SHP77 (cell line): ENCODE data around the gene CPNE5.

Source experiments
- DNase-seq, 2 experiments: peaks; one replicate each; lab custom pipeline; 2025; lab: John Stamatoyannopoulos, UW

CPNE5 gene

DNA sequence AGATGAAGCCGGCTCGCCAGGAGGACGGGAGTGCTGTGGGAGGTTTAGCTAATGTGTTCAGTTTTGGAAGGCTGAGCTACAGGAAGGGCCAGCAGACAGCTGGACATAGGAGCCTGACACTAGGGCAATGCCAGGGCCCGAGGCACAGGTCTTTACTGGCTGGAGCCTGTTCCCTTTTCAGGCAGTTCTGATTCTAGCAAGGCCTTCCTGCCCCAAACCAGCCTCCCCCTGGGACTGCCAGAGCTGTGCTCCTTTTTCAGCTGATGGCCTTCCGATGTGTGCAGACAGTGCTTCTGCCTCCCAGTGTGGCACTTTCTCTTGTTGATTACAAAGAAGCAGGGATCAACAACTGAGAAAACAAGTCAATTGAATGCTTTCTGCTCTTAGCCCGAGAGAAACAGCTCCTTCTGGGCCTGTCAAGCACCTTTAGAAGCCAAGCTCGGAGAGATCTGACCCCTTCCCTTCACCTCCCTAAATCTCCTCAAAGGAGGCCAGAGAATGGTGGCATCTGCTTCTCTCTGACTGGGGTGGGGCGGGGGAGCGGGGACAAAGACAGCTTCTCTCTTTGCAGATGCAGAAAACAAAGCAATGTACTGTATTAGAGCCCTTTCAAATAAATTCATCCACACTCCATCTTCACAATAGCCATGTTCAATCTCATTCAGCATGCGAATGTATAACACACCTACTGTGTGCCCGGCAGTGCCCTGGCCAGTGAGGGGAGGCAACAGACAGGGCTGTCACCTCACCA, 78.4 kb downstream of the CPNE5 start:
- DNase-seq, result no peak

GRCh38 chr6:36759148-36759759, 80.0 kb downstream of the CPNE5 start:
- DNase-seq, result peak; percentile 37 to 69

DNA sequence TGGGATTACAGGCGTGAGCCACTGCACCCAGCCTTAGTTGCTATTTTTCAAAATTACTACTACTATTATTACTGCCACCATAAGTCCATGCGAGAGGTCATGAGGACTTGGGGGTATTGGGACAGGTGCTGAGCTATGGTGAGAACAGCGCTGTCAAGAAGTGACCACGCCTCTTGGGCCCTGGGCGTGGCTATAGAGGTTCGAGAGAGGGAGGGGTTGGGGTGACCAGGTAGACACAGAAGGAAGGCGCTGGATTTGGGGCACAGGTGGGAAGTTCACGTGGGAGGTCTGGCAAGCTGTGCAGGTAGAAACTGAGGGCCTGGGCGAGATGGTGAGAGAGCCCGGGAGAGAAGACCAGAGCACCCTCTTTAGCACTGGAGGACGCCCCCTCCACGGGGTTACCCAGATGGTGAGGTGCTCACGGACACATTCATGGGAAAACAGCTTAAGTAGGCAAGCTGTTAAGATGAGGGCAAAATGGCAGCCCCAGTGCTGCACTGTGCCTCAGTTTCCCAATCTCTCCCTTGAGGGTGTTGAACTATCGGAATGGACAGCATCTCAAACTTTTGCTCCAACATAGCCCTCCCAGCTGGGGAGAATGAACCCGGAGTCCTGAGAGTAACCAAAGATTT, 80.6 kb downstream of the CPNE5 start:
- no peak for DNase-seq

- no peak for DNase-seq
Observed at GRCh38 chr6:36757943-36758508, 81.2 kb downstream of the CPNE5 start.

GRCh38 chr6:36757206-36757605, 82.0 kb downstream of the CPNE5 start:
- DNase-seq, result no peak

DNA sequence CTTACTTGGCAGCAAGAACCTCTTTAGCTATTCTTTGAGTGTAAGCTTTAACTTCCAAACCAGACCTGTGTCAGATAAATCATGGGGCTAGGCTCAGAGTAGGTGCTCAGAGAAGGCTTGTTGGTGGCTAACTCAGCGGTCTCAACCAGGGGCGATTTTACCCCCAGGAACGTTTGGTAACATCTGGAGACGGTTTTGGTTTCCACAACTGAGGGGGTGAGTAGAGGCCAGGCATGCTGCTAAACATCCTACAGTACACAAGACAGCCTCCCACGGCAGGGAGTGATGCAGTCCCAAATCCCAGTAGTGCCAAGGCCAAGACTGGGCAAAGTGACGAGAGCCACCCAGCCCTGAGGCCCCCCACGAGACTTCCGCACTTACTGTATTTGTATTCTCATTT, 82.5 kb downstream of the CPNE5 start:
- no peak for DNase-seq

DNA sequence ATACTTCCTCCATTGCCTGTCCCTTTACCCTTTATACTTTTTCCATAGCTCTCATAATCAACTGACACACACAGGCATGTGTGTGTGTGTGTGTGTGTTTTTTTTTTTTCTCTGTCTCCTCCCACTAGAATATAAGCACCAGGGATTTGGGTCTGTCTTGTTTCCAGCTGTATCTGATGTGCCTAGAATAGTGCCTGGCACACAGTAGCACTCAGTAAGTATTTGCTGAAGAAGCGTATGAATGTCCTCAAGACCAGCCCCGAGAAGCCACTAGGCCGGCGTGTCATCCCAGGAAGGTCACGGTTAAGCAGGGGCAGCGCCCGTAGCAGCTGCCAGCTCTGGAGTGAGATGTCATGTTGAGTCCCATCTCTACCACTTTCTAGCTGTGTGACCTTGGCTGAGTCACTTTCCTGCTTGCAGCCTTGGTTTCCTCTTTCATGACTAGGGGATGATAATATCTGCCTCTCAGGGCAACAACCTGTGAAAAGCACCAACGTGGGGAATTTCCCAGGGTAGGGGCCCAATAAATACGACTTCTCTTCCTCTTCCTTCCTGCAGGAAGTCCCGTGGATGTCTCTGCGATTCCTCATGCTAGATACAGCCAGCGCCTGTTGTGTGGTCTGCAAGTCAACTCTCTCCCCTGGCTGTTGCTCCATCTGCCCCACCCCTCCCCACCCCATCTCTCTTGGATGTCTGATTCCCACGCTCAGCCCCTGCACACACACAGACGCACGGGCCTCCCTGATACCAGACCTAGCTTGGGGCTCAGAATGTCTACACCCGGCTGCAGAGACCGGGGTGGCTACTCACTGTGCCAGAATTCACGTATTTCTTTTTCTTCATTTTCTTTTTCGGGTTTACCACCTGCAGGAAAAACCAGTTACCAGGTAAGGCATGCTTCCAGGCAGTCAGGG, 83.6 kb downstream of the CPNE5 start:
- no peak for DNase-seq

- DNase-seq, result no peak
Observed at GRCh38 chr6:36754582-36755434, 84.4 kb downstream of the CPNE5 start.

- DNase-seq, result no peak
Observed at GRCh38 chr6:36753671-36754405, 85.4 kb downstream of the CPNE5 start.

- DNase-seq, result no peak
Observed at GRCh38 chr6:36752886-36753506, 86.2 kb downstream of the CPNE5 start.

DNA sequence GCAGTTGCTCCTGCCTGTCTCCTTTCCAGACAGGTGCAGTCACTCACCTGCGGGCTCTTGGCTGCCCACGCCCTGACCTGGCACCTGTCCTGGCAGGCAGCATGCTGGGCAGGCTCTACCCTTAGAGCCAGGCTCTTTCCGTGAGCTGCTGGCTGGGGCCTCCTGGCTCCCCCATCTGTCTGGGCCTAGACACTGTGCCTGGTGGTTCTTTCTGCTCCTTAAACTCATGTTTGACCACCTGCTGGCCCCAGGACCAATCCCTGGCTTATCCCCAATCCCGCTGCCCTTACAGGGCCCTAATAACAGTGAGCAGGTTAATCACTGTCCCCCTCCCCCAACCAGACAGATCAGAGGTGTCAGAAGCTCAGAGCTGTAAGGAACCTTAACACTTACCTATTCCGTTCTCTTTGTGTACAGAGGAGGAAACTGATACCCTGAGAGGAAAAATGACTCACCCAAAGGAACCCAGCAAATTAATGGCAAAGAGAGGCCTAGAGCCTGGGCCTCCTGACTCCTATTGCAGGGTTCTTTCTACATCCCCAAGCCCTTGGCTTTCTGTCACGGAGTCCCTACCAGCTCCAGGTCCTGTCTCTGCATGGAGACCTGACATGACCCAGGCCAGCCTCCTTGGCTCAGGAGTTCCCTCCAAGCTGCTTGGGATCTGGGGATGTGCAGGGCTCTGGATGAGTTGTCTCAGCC, 86.9 kb downstream of the CPNE5 start:
- DNase-seq, result no peak

- no peak for DNase-seq
Observed at GRCh38 chr6:36751833-36752186, 87.4 kb downstream of the CPNE5 start.

DNA sequence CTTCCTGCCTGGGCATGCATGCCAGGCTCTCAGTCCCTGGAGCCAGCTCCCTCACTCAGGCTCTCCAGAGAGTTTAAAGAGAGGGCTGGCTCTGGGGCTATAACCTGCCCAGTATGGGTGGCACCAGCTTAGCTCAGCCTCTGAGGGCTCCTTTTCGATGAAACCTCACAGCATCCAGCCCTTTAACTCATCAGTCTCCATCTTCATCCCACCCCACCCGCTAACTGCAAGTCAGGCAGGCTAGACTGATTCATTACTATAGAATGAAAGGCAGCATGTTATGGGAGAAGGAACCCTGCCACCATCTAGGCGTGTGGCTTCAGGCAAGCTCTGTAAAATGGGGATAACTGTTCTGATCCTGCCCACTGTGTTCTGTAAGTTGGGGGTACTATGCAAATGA, 88.2 kb downstream of the CPNE5 start:
- no peak for DNase-seq

DNA sequence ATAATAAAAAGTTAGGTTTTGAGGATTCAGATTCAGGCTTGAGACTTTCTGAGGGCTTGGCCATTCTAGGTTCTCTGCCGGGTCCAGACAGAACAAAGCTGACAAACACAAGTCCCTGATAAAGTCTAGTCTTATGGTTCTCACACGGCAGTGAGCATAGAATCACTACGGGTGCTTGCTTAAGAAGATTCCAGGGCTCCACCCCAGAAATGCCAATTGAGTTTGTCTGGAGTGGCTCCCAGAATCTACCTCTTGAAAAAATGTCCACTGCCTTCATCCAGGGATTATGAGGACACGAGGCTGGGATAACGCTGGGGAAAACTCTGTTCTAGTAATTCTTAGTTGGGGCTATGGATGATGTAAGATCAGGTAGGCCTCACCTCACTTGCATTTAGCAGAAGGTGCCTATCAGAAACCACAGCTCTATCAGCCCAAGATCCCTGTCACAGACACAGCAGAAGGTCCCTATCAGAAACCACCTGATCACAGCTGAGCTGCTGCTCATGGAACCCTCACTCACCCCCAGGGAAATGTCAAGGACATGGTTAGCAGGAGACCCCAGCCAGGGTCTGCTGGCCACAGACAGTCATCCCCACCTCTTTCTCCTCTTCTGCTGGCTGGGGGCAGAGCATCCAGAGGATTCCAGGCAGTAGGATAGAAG, 89.3 kb downstream of the CPNE5 start:
- no peak for DNase-seq

DNA sequence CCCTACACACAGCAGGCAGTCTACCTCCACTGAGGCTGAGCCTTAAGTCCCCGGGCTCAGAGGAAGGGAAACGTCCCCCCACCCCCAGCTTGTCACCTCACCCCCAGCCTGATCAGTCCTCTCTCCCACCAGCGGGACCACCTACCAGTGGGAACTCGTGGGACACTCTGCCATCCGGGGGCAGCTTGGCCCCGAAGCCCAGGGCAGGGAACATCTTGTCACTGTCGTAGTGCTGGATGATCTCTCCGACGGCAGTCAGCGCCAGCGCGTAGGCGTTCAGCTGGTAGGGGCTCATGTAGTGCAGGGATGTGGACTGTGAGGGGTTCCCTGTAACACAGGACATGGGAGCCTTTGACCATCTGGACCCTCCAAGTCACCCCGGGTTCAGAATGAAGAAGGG, 93.0 kb downstream of the CPNE5 start:
- DNase-seq, result no peak

DNA sequence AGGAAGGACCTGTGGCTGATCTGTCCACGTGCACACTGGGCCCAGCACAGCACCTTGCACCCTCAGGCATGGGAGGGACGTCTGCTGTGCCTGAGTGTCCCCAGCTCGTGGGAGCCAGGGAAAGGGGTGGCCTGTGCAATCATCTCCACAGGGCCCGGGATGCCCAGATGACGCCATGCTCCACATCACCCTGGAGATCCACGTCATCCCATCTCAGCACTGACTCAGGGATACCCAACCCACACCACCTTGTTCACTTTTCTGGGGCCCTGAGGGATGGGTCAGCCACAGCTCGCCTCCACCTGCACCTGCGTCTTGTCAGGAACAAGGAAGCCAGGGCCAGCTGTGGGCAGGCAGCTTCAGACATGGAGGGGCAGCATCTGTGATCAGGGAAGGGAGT, 93.4 kb downstream of the CPNE5 start:
- DNase-seq, result no peak

DNA sequence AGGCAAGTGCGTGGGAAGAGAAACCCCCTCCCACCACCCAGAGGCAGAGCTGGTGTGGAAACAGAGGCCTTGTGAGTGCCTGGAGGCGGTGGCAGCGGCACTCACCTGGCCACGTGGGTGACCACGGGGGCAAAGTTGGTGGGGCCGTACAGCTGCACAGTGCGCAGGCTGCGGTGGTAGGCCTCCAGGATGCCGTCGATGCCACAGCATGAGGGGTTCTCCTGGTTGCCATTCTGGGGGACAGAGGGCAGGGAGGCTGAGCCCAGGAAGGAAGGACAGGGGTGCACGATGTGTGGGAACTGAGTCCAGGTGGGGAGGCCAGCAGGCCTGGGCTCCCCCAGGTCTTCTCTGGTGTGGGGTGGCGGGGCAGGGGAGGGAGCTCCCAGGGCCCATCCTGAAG, 94.0 kb downstream of the CPNE5 start:
- no peak for DNase-seq

DNA sequence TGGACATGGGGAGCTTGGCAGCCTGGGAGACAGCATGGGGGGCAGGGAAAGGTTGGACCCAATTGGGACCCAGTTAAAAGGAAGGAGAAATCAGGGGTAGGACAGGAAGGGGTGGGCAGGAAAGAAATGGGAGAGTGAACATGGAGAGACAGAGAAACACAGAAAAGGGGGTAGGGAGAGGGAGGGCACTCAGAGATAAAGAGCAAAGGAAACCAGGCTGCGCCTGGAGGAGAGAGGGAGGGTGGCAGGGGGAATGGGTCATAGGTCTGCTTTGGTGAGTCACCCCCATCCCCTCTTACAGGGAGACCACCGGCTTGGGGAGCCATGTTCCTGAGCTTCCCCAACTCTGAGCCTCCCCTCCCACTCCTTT, 95.0 kb downstream of the CPNE5 start:
- no peak for DNase-seq
